C4-2B (cell line): ENCODE data around the gene SLC9C2.

Source experiments
- ZFX ChIP-seq: fragments of 450-650 bp; IDR thresholded peaks from 2 replicates; pipeline ENCODE4 v1.6.1; 2017
- TF ChIP-seq, protein P1 (sequence below): fragments of 450-650 bp; conservative IDR thresholded peaks from 2 replicates; pipeline ENCODE4 v1.5.1; 2017; ENCODE audit warnings: mild to moderate bottlenecking

- TF ChIP-seq, protein P1, sequence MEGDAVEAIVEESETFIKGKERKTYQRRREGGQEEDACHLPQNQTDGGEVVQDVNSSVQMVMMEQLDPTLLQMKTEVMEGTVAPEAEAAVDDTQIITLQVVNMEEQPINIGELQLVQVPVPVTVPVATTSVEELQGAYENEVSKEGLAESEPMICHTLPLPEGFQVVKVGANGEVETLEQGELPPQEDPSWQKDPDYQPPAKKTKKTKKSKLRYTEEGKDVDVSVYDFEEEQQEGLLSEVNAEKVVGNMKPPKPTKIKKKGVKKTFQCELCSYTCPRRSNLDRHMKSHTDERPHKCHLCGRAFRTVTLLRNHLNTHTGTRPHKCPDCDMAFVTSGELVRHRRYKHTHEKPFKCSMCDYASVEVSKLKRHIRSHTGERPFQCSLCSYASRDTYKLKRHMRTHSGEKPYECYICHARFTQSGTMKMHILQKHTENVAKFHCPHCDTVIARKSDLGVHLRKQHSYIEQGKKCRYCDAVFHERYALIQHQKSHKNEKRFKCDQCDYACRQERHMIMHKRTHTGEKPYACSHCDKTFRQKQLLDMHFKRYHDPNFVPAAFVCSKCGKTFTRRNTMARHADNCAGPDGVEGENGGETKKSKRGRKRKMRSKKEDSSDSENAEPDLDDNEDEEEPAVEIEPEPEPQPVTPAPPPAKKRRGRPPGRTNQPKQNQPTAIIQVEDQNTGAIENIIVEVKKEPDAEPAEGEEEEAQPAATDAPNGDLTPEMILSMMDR: no peak
- TF ChIP-seq ZFX: no peak
Measured at GRCh38 chr1:173489929-173490328, 112.9 kb downstream of the SLC9C2 start.
